ENCODE data around the gene WNT3A.
A peak's percentile ranks its signal among the peaks of the same experiment; 100 is the strongest.

The WNT3A gene

DNA sequence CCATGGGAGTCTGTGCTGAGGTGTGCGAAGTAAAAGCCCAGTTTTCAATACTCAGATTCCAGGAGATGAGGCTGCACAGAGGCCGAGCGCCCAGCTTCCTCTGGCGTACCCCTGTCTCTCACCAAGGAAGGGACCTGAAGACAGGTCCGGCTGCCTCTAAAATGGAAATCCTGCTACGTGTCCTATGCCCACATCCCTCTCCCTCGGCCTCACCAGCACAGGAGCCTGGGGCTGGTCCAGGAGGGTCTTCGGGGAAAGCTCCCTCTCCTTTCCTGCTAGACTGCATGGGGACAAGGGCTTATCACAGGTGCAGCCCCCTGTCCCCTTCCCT, 101.9 kb downstream of the WNT3A start:
- Histone ChIP-seq H3K4me3 (ENCODE audit: low read depth, low read length, poor library complexity, severe bottlenecking) (peak overlapping the region; percentile 100), H3K4me2 (ENCODE audit: low read length) (peak overlapping the region; percentile 100), H3F3A (ENCODE audit: insufficient read depth, low read length) (no peaks in the 10 kb centered on the region), H4K20me1 (ENCODE audit: insufficient read depth, low read length) (no peaks in the 10 kb centered on the region), H2AFZ (ENCODE audit: low read length) (no peak overlapping the region), H3K9ac (ENCODE audit: low read length) (peak overlapping the region; percentile 98), H3K79me2 (ENCODE audit: insufficient read depth, low read length) (peaks cover 8% of the 10 kb centered on the region), H3K4me1 (ENCODE audit: insufficient read depth, low read length, severe bottlenecking) (peaks cover 34% of the 10 kb centered on the region), H3K36me3 (ENCODE audit: insufficient read depth, low read length) (peaks cover 31% of the 10 kb centered on the region; the same call in 1 of the 2 replicates), H3K9me3 (ENCODE audit: low read length) (no peaks in the 10 kb centered on the region), H3K27me3 (ENCODE audit: insufficient read depth, low read length) (no peaks in the 10 kb centered on the region), H3K9me2 (ENCODE audit: low read depth, low read length) (no peaks in the 10 kb centered on the region), H3K27ac (ENCODE audit: low read depth, low read length, poor library complexity, severe bottlenecking) (peak overlapping the region; percentile 45)
- no peak for TF ChIP-seq EZH2 (IDR thresholded peaks at IDR 0.05; ENCODE audit: borderline replicate concordance, low read length)
- no peak for TF ChIP-seq CTCF (IDR thresholded peaks at IDR 0.05; ENCODE audit: low read length)

DNA sequence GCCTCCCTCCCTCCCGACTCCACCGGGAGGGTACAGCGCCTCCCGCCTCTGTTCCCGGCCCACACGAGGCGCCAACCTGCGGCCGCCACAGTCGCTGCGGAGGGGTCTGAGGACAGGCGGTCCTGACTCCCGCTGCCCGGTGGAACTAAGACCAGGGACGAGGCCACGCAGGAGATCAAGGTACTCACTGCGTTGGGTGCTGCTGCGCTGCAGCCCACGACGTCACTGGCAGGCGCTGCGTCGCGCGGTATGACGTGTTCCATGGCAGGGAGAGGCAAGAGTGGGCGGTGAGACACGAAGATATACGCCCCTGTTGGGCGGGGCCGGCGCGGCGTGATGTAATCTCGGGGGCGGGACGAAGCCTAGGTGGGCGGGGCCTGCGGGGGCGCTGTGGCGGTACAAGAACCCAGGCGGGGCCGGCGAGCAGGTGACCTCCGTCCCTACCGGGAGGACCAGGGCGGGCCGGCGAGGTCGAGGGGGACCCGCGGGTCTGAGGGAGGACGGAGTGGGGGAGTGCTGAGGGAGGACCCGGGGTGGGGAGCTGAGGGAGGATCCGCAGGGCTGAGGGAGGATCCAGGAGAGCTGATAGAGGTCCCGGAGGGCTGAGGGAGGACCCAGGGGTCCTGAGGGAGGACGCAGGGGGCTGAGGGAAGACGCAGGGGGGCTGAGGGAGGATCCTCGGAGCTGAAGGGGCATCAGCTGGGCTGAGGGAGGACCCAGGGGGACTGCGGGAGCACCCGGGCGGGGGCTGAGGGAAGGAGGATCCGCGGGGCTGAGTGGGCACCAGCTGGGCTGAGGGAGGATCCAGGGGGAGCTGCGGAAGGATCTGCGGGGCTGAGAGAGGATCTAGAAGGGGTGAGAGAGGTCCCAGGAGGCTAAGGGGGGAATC, 102.5 kb downstream of the WNT3A start, which contains the start of gene MRPL55:
MRPL55 (minus strand) TSS at position 227 of the 889 bp plus-strand sequence. CDS start 1,039 bp downstream, outside the sequence.
- no peaks in the 10 kb centered on the region for H3F3A ChIP-seq (ENCODE audit: insufficient read depth, low read length)
- peaks cover 8% of the 10 kb centered on the region for H3K79me2 ChIP-seq (ENCODE audit: insufficient read depth, low read length)
- peak within 1 kb of the TSS; percentile 45 for H3K27ac ChIP-seq (ENCODE audit: low read depth, low read length, poor library complexity, severe bottlenecking)
- peaks cover 31% of the 10 kb centered on the region; the same call in 1 of the 2 replicates for H3K36me3 ChIP-seq (ENCODE audit: insufficient read depth, low read length)
- H3K9me2 ChIP-seq (ENCODE audit: low read depth, low read length) = no peaks in the 10 kb centered on the region
- no peaks in the 10 kb centered on the region for H3K9me3 ChIP-seq (ENCODE audit: low read length)
- H3K4me2 ChIP-seq (ENCODE audit: low read length) = peak within 1 kb of the TSS; percentile 100
- H2AFZ ChIP-seq (ENCODE audit: low read length) = peak within 1 kb of the TSS; percentile 6
- H3K9ac ChIP-seq (ENCODE audit: low read length) = peak within 1 kb of the TSS; percentile 98
- no peaks in the 10 kb centered on the region for H3K27me3 ChIP-seq (ENCODE audit: insufficient read depth, low read length)
- H3K4me3 ChIP-seq (ENCODE audit: low read depth, low read length, poor library complexity, severe bottlenecking) = peak within 1 kb of the TSS; percentile 100
- H4K20me1 ChIP-seq (ENCODE audit: insufficient read depth, low read length) = no peaks in the 10 kb centered on the region
- peaks cover 27% of the 10 kb centered on the region for H3K4me1 ChIP-seq (ENCODE audit: insufficient read depth, low read length, severe bottlenecking)
- TF ChIP-seq EZH2 (IDR thresholded peaks at IDR 0.05; ENCODE audit: borderline replicate concordance, low read length) (no peak), CTCF (IDR thresholded peaks at IDR 0.05; ENCODE audit: low read length) (0 out of 2 replicates have a peak, but pooled peaks have one; percentile 8)

DNA sequence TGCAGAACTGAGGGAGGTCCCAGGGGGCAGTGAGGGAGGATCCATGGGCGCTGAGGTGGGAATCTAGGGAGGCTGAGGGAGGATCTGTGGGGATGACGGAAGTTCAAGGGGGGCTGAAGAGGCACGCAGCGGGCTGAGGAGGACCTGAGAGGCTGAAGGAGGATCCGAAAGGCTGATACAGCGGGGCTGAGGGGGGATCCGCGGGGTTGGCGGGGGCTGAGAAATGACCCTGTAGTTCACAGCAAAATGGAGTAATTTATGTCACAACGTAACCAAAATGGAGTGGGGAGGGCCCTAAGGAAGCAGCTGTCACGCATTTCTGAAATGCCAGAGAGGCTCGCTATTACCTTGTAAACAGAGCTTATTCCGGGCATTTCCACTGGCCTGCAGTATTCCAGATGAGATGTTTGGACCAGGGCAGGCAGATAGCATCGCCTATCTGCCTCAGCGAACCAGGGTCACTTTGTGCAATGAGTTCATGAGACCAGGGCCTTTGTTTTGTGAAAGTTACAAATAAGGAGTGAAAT, 103.2 kb downstream of the WNT3A start:
- H3K27ac ChIP-seq (ENCODE audit: low read depth, low read length, poor library complexity, severe bottlenecking) = no peak overlapping the region
- H3K79me2 ChIP-seq (ENCODE audit: insufficient read depth, low read length) = peaks cover 8% of the 10 kb centered on the region
- peak overlapping the region; percentile 100 for H3K4me3 ChIP-seq (ENCODE audit: low read depth, low read length, poor library complexity, severe bottlenecking)
- TF ChIP-seq CTCF (IDR thresholded peaks at IDR 0.05; ENCODE audit: low read length) (no peak), EZH2 (IDR thresholded peaks at IDR 0.05; ENCODE audit: borderline replicate concordance, low read length) (no peak)
- no peaks in the 10 kb centered on the region for H4K20me1 ChIP-seq (ENCODE audit: insufficient read depth, low read length)
- peaks cover 25% of the 10 kb centered on the region for H3K4me1 ChIP-seq (ENCODE audit: insufficient read depth, low read length, severe bottlenecking)
- peak overlapping the region; percentile 6 for H2AFZ ChIP-seq (ENCODE audit: low read length)
- peak overlapping the region; percentile 100 for H3K4me2 ChIP-seq (ENCODE audit: low read length)
- no peaks in the 10 kb centered on the region for H3K27me3 ChIP-seq (ENCODE audit: insufficient read depth, low read length)
- no peaks in the 10 kb centered on the region for H3K9me2 ChIP-seq (ENCODE audit: low read depth, low read length)
- H3K36me3 ChIP-seq (ENCODE audit: insufficient read depth, low read length) = peaks cover 28% of the 10 kb centered on the region; the same call in 1 of the 2 replicates
- no peaks in the 10 kb centered on the region for H3F3A ChIP-seq (ENCODE audit: insufficient read depth, low read length)
- H3K9ac ChIP-seq (ENCODE audit: low read length) = peak overlapping the region; percentile 66
- no peaks in the 10 kb centered on the region for H3K9me3 ChIP-seq (ENCODE audit: low read length)

Data from OCI-LY1 (cell line).